Endothelial cell of umbilical vein (primary cell): ENCODE results near the gene TCP11L2. TPM values are rescaled to one million over a fixed set of nuclear protein-coding genes. Genes with fewer than 3 reads are reported as not detected.

Experiments used
- BruUV-seq: library from RNA; stranded (reverse); fragments of 400-500 nt; replicated peaks from 2 replicates; lab custom pipeline; 2021; lab: Mats Ljungman, UMichigan
- CTCF ChIA-PET: fragments of 300-600, 350-600 bp; sonication (Branson Sonifier 250); formaldehyde crosslinking; loops from one replicate; lab custom pipeline; 2021; ENCODE audit warnings: antibody characterized with exemption, inconsistent platforms; lab: Charles Lee
- POLR2A ChIA-PET: fragments of 300-600, 350-600 bp; sonication (Branson Sonifier 250); formaldehyde crosslinking; loops from one replicate; lab custom pipeline; 2021; ENCODE audit warnings: antibody characterized with exemption, inconsistent platforms; lab: Charles Lee
- DNase-seq: peaks from one replicate; pipeline ENCODE4 v3.0.0-alpha.2; 2011; ENCODE audit warnings: low read depth, low spot score
- FAIRE-seq: peaks from 2 replicates; lab custom pipeline; 2011; peaks lifted over from hg19 to GRCh38; lab: Jason Lieb, UNC
- H2AFZ ChIP-seq: 2 replicates; pipeline ENCODE4 v1.6.0; 2012; ENCODE audit warnings: low read depth, low read length, control low read depth, inconsistent platforms
- H3K27ac ChIP-seq: 2 replicates; pipeline ENCODE4 v1.5.1; 2011; ENCODE audit warnings: low read depth, mild to moderate bottlenecking, control low read depth, low read length, moderate library complexity; ENCODE audit not compliant: insufficient read depth
- H3K27me3 ChIP-seq, 2 experiments: 2 replicates each; pipeline versions ENCODE4 v1.6.0 to v1.6.1; 2011; ENCODE audit warnings: low read length in 2 of 2, mixed read lengths in 1 of 2; ENCODE audit not compliant: control insufficient read depth in 2 of 2, insufficient read depth in 2 of 2
- H3K36me3 ChIP-seq, 2 experiments: 2 replicates in 1 of 2; 3 replicates in 1 of 2; pipeline ENCODE4 v1.5.1; 2011; ENCODE audit warnings: low read length in 2 of 2, mild to moderate bottlenecking in 1 of 2, moderate library complexity in 1 of 2; ENCODE audit not compliant: control insufficient read depth in 2 of 2, insufficient read depth in 2 of 2; ENCODE audit errors: extremely low read depth in 1 of 2
- H3K4me1 ChIP-seq: 3 replicates; pipeline ENCODE4 v1.5.1; 2011; ENCODE audit warnings: mild to moderate bottlenecking, low read length; ENCODE audit not compliant: control insufficient read depth, insufficient read depth; ENCODE audit errors: extremely low read depth
- H3K4me2 ChIP-seq: 2 replicates; pipeline ENCODE4 v1.6.1; 2011; ENCODE audit warnings: low read length, control low read depth, mixed read lengths; ENCODE audit not compliant: insufficient read depth
- H3K4me3 ChIP-seq, 3 experiments: fragments of 200-600 bp in 1 of 3; sonication (generic), shearing (Covaris generic) in 1 of 3; replicated peaks in 1 of 3; 2 replicates each; pipeline ENCODE4 v1.5.1; 2011 to 2016; ENCODE audit warnings: control low read depth in 3 of 3, low read length in 3 of 3, mild to moderate bottlenecking in 2 of 3, inconsistent platforms in 1 of 3, low read depth in 1 of 3, moderate library complexity in 1 of 3; ENCODE audit not compliant: insufficient read depth in 1 of 3
- H3K79me2 ChIP-seq: 2 replicates; pipeline ENCODE4 v1.6.0; 2012; ENCODE audit warnings: low read length, inconsistent platforms; ENCODE audit not compliant: control insufficient read depth, insufficient read depth
- H3K9ac ChIP-seq: replicated peaks from 2 replicates; pipeline ENCODE3; 2011; ENCODE audit warnings: low read length, control low read depth; ENCODE audit not compliant: insufficient read depth; ENCODE audit errors: extremely low read depth
- H3K9me1 ChIP-seq: replicated peaks from 3 replicates; pipeline ENCODE4 v1.6.0; 2011; ENCODE audit warnings: mild to moderate bottlenecking, low read length; ENCODE audit not compliant: control insufficient read depth, insufficient read depth; ENCODE audit errors: extremely low read depth
- H3K9me3 ChIP-seq: replicated peaks from 2 replicates; pipeline ENCODE4 v1.5.1; 2012; ENCODE audit warnings: low read length, inconsistent platforms; ENCODE audit not compliant: control insufficient read depth, insufficient read depth
- H4K20me1 ChIP-seq: replicated peaks from 2 replicates; pipeline ENCODE3; 2011; ENCODE audit warnings: mild to moderate bottlenecking, low read length; ENCODE audit not compliant: control insufficient read depth, insufficient read depth; ENCODE audit errors: extremely low read depth
- EZH2 ChIP-seq: IDR thresholded peaks from 2 replicates; pipeline ENCODE4 v1.6.1; 2012; ENCODE audit warnings: borderline replicate concordance, low read depth, mild to moderate bottlenecking, moderate library complexity, low read length, inconsistent platforms; ENCODE audit not compliant: severe bottlenecking
- GATA2 ChIP-seq: IDR thresholded peaks from 2 replicates; pipeline ENCODE4 v1.7.0; 2011; ENCODE audit warnings: low read depth, mild to moderate bottlenecking, moderate library complexity, mixed read lengths, low read length; ENCODE audit not compliant: insufficient read length, insufficient read depth
- MAX ChIP-seq: IDR thresholded peaks from 2 replicates; pipeline ENCODE4 v1.6.1; 2011; ENCODE audit not compliant: insufficient read depth, insufficient read length
- POLR2A ChIP-seq: IDR thresholded peaks from 2 replicates; pipeline ENCODE4 v1.6.1; 2012; ENCODE audit warnings: low read depth, mild to moderate bottlenecking, control low read depth, low read length
- POLR2AphosphoS5 ChIP-seq: IDR thresholded peaks from 2 replicates; pipeline ENCODE4 v1.6.1; 2012; ENCODE audit warnings: low read depth, mild to moderate bottlenecking, control low read depth, low read length, moderate library complexity; ENCODE audit not compliant: insufficient read depth
- dilution Hi-C: fragments of 300-500 bp; cut with MboI; formaldehyde crosslinking; loops from one replicate; pipeline ENCODE4 v1.15.0; 2019; ENCODE audit warnings: low sequenced_read_pairs; ENCODE audit not compliant: extremely low pct_ligation_motif_present
- intact Hi-C: fragments of 100-400 bp; cut with micrococcal nuclease; formaldehyde crosslinking; loops from one replicate; pipeline ENCODE4 v1.10.0; 2022
- polyA plus RNA-seq, 4 experiments: library from polyadenylated mRNA; depleted of rRNA in 3 of 4; stranded (reverse) in 3 of 4; unstranded in 1 of 4; fragments of >200 nt; gene quantifications; 2 replicates each; pipeline versions ENCODE4 v1.2.1 to v1.2.3, GENCODE V29; 2011 to 2012; ENCODE audit warnings: missing spikeins in 1 of 4
- total RNA-seq: library from RNA; stranded (reverse); gene quantifications from 2 replicates; pipeline ENCODE4 v1.2.3, GENCODE V29; 2021

TCP11L2 gene
- total and polyA plus RNA-seq, 2 donors (not counting 3 experiments of a cell fraction or from before 2014, with no cell fraction given): 6.0 to 18.7 TPM

- Histone ChIP-seq H4K20me1 (no peaks in the 10 kb centered on the region), H3K27me3 (peaks cover 0 to 11% of the 10 kb centered on the region in 2 experiments), H3K79me2 (no peaks in the 10 kb centered on the region), H3K27ac (no peak overlapping the region), H2AFZ (no peak overlapping the region), H3K4me3 (no peak overlapping the region), H3K4me2 (no peak overlapping the region), H3K9me3 (no peaks in the 10 kb centered on the region), H3K4me1 (no peaks in the 10 kb centered on the region), H3K9ac (no peak overlapping the region), H3K9me1 (no peaks in the 10 kb centered on the region), H3K36me3 (no peaks in the 10 kb centered on the region)
- dilution Hi-C loops (no loop called here), intact Hi-C loops (no loop called here)
- CTCF ChIA-PET: interaction anchor here (1.0 to 4.5 kb wide), 2 partner anchors 8 to 10 kb away, joined by 4 to 16 read pairs; no protein-coding TSS in a partner anchor
- DNase-seq (no peak), FAIRE-seq (no peak)
- BruUV-seq: no TSS peak
- TF ChIP-seq POLR2A: no peak
- TF ChIP-seq EZH2: no peak
- POLR2A ChIA-PET: no interaction called here
These were observed 27.9 kb upstream of the TCP11L2 start for GRCh38 chr12:106274575-106275121.

GRCh38 chr12:106275458-106275857 is 27.1 kb upstream of the TCP11L2 start:
- POLR2A ChIA-PET: no interaction called here
- intact Hi-C loops: no loop called here
- Histone ChIP-seq H3K36me3 (no peaks in the 10 kb centered on the region), H3K4me2 (no peak overlapping the region), H3K27me3 (peaks cover 0 to 12% of the 10 kb centered on the region in 2 experiments), H3K9me1 (no peaks in the 10 kb centered on the region), H3K27ac (no peak overlapping the region), H3K4me3 (no peak overlapping the region), H3K9me3 (no peaks in the 10 kb centered on the region), H2AFZ (no peak overlapping the region), H4K20me1 (no peaks in the 10 kb centered on the region), H3K4me1 (no peaks in the 10 kb centered on the region), H3K79me2 (no peaks in the 10 kb centered on the region), H3K9ac (no peak overlapping the region)
- TF ChIP-seq MAX: no peak
- no peak for TF ChIP-seq GATA2
- TF ChIP-seq EZH2: no peak
- no peak for TF ChIP-seq POLR2AphosphoS5
- no TSS peak for BruUV-seq
- CTCF ChIA-PET: interaction anchor here (1.4 kb wide), 1 partner anchor 52 kb away, joined by 3 read pairs; no protein-coding TSS in a partner anchor
- dilution Hi-C loops: no loop called here
- no peak for DNase-seq
- FAIRE-seq: no peak
